HepG2 (cell line): Measurements from ENCODE around the gene PLCB1. TPM values are rescaled to one million over a fixed set of nuclear protein-coding genes. Genes with fewer than 3 reads are reported as not detected.

ENCODE experiments used
- ATF2 ChIP-seq: sonication (generic); formaldehyde crosslinking; IDR thresholded peaks from 2 replicates; pipeline ENCODE4 v1.4.0; 2020; ENCODE audit warnings: missing genetic modification reagents
- E2F1 ChIP-seq: sonication (generic); formaldehyde crosslinking; IDR thresholded peaks from 2 replicates; pipeline ENCODE4 v1.5.0; 2020; ENCODE audit warnings: missing genetic modification reagents
- EHMT2 ChIP-seq: fragments of 200-600 bp; sonication (generic); IDR thresholded peaks from 2 replicates; pipeline ENCODE4 v1.7.0; 2017; ENCODE audit warnings: antibody characterized with exemption, low read depth, low read length, borderline replicate concordance
- FOXK2 ChIP-seq: fragments of 450-650 bp; IDR thresholded peaks from 2 replicates; pipeline ENCODE4 v1.6.1; 2016
- GLMP ChIP-seq: sonication (generic); formaldehyde crosslinking; IDR thresholded peaks from 2 replicates; pipeline ENCODE4 v1.9.0; 2021; ENCODE audit warnings: missing genetic modification reagents, mild to moderate bottlenecking, borderline replicate concordance
- IRF2 ChIP-seq: IDR thresholded peaks from 2 replicates; pipeline ENCODE4 v1.6.1; 2018; ENCODE audit warnings: missing genetic modification reagents, missing compliant biosample characterization
- NFIC ChIP-seq: IDR thresholded peaks from 2 replicates; pipeline ENCODE4 v1.6.1; 2012; ENCODE audit warnings: mild to moderate bottlenecking, low read length, inconsistent platforms
- POGZ ChIP-seq: sonication (generic); formaldehyde crosslinking; IDR thresholded peaks from 2 replicates; pipeline ENCODE4 v1.4.0; 2020; ENCODE audit warnings: mild to moderate bottlenecking, missing genetic modification reagents
- RBM22 ChIP-seq: fragments of 200-400 bp; formaldehyde crosslinking; optimal IDR thresholded peaks from 2 replicates; pipeline ENCODE3; 2017; ENCODE audit warnings: mild to moderate bottlenecking, low read length, moderate library complexity
- SOX5 ChIP-seq: IDR thresholded peaks from 2 replicates; pipeline ENCODE4 v1.6.1; 2016; ENCODE audit warnings: borderline replicate concordance
- TEF ChIP-seq: sonication (generic); formaldehyde crosslinking; IDR thresholded peaks from 2 replicates; pipeline ENCODE4 v1.5.0; 2020; ENCODE audit warnings: missing genetic modification reagents
- TGIF2 ChIP-seq: IDR thresholded peaks from 2 replicates; pipeline ENCODE4 v1.6.1; 2016; ENCODE audit warnings: control low read depth, missing compliant biosample characterization
- UBTF ChIP-seq: sonication (generic); formaldehyde crosslinking; IDR thresholded peaks from 2 replicates; pipeline ENCODE4 v1.4.0; 2020; ENCODE audit warnings: mild to moderate bottlenecking, missing genetic modification reagents
- XBP1 ChIP-seq: sonication (generic); formaldehyde crosslinking; IDR thresholded peaks from 2 replicates; pipeline ENCODE4 v1.5.0; 2020; ENCODE audit warnings: missing genetic modification reagents
- ZFAT ChIP-seq: sonication (generic); formaldehyde crosslinking; conservative IDR thresholded peaks from 2 replicates; pipeline ENCODE4 v1.8.1; 2023; ENCODE audit warnings: missing genetic modification reagents, inconsistent platforms
- ZFP62 ChIP-seq: sonication (generic); formaldehyde crosslinking; IDR thresholded peaks from 2 replicates; pipeline ENCODE4 v1.4.0; 2020; ENCODE audit warnings: missing genetic modification reagents
- ZMYM2 ChIP-seq: sonication (generic); formaldehyde crosslinking; IDR thresholded peaks from 2 replicates; pipeline ENCODE4 v1.8.0; 2022; ENCODE audit warnings: mild to moderate bottlenecking, missing genetic modification reagents
- ZNF639 ChIP-seq: conservative IDR thresholded peaks from 2 replicates; pipeline ENCODE4 v1.6.1; 2018; ENCODE audit warnings: missing genetic modification reagents
- ZNF703 ChIP-seq: sonication (generic); formaldehyde crosslinking; IDR thresholded peaks from 2 replicates; pipeline ENCODE4 v1.5.1; 2020; ENCODE audit warnings: missing genetic modification reagents, mild to moderate bottlenecking, moderate library complexity, borderline replicate concordance
- ZNF709 ChIP-seq: sonication (generic); formaldehyde crosslinking; IDR thresholded peaks from 2 replicates; pipeline ENCODE4 v1.5.0; 2020; ENCODE audit warnings: mild to moderate bottlenecking, missing genetic modification reagents
- ZNF878 ChIP-seq: sonication (generic); formaldehyde crosslinking; IDR thresholded peaks from 2 replicates; pipeline ENCODE4 v1.8.1; 2023; ENCODE audit warnings: mild to moderate bottlenecking, missing genetic modification reagents, moderate library complexity
- ZSCAN5A ChIP-seq: sonication (generic); formaldehyde crosslinking; IDR thresholded peaks from 2 replicates; pipeline ENCODE4 v1.8.0; 2022; ENCODE audit warnings: mild to moderate bottlenecking, missing genetic modification reagents, borderline replicate concordance
- polyA plus RNA-seq, 8 experiments: library from polyadenylated mRNA; depleted of rRNA in 3 of 8; stranded (reverse) in 7 of 8; unstranded in 1 of 8; fragments of >200 nt; fragmentation: Illumina TruSeq in 4 of 8; extraction: Trizol in 4 of 8; gene quantifications; 2 replicates each; pipeline versions ENCODE4 v1.2.1 to v1.2.3, GENCODE V29; 2011 to 2016; ENCODE audit warnings: low read depth in 4 of 8, missing spikeins in 1 of 8, mixed read lengths in 1 of 8; ENCODE audit not compliant: insufficient read depth in 1 of 8
- total RNA-seq, 5 experiments: library from RNA; depleted of rRNA; stranded (reverse); fragments of >200 nt; fragmentation: Illumina TruSeq; extraction: Trizol; gene quantifications; 2 replicates each; pipeline ENCODE4 v1.2.3, GENCODE V29; 2016; ENCODE audit warnings: low read depth in 1 of 5

PLCB1 gene
- total and polyA plus RNA-seq, 2 of the 13 experiments (the other 11 are each of a cell fraction or from before 2014, with no cell fraction given) = 42.4 to 55.9 TPM

- TF ChIP-seq ZNF703 (CRISPR knock-in tag) (no peak), ZSCAN5A (CRISPR knock-in tag) (peak; percentile 39; the same call in 1 of the 2 replicates), XBP1 (CRISPR knock-in tag) (no peak), FOXK2 (no peak), ZMYM2 (CRISPR knock-in tag) (peak; percentile 76; the same call in 1 of the 2 replicates), UBTF (CRISPR knock-in tag) (no peak), EHMT2 (no peak; the same call in 1 of the 2 replicates), TEF (CRISPR knock-in tag) (no peak), TGIF2 (no peak), ZNF639 (no peak), ZNF709 (CRISPR knock-in tag) (no peak), GLMP (no peak), ATF2 (CRISPR knock-in tag) (no peak), NFIC (0 out of 2 replicates have a peak, but pooled peaks have one; percentile 15), E2F1 (CRISPR knock-in tag) (no peak), ZFAT (CRISPR knock-in tag) (no peak), IRF2 (no peak), RBM22 (no peak), SOX5 (CRISPR knock-in tag) (0 out of 2 replicates have a peak, but pooled peaks have one; percentile 6), ZFP62 (CRISPR knock-in tag) (no peak), POGZ (CRISPR knock-in tag) (peak; percentile 29; the same call in 1 of the 2 replicates), ZNF878 (CRISPR knock-in tag) (no peak)
Measured at GRCh38 chr20:8335059-8335458, 203.0 kb downstream of the PLCB1 start (continued).
